ENCODE data around the gene CDKL1. TPM values are rescaled to one million over a fixed set of nuclear protein-coding genes. Genes with fewer than 3 reads are reported as not detected.

CDKL1 gene
- total and polyA plus RNA-seq, 2 donors (not counting 1 experiment from before 2014, with no cell fraction given): 18.5 to 22.8 TPM

DNA sequence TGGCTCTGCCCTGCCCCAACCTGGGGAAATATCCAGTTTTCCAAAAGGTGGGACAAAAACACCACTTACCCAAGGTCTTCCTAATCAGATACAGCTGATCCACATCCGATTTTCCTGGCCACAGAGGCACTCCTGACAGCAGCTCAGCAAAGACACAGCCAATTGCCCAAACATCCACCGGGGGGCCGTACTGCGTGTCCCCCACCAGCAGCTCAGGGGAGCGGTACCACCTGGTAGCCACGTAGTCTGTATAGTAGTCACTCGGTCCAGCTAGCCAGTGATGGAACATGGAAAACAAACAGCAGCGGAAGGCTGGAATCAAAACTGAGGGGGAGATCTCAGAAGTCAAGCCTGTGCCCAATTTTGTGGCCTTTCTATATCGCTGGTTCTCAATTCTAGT lies 55.7 kb downstream of the CDKL1 start:
- no peak for TF ChIP-seq EZH2 (IDR thresholded peaks at IDR 0.05; ENCODE audit: low read length, missing control alignments)
- TF ChIP-seq, protein P1, sequence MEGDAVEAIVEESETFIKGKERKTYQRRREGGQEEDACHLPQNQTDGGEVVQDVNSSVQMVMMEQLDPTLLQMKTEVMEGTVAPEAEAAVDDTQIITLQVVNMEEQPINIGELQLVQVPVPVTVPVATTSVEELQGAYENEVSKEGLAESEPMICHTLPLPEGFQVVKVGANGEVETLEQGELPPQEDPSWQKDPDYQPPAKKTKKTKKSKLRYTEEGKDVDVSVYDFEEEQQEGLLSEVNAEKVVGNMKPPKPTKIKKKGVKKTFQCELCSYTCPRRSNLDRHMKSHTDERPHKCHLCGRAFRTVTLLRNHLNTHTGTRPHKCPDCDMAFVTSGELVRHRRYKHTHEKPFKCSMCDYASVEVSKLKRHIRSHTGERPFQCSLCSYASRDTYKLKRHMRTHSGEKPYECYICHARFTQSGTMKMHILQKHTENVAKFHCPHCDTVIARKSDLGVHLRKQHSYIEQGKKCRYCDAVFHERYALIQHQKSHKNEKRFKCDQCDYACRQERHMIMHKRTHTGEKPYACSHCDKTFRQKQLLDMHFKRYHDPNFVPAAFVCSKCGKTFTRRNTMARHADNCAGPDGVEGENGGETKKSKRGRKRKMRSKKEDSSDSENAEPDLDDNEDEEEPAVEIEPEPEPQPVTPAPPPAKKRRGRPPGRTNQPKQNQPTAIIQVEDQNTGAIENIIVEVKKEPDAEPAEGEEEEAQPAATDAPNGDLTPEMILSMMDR (conservative IDR thresholded peaks at IDR 0.05 in 1 of 2, IDR thresholded peaks at IDR 0.05 in 1 of 2; ENCODE audit: low read depth in 1 of 2, low read length in 2 of 2): peak in 1 of 2 donors; percentile 5
- Histone ChIP-seq H3K9me3 (ENCODE audit: control insufficient read depth, insufficient read depth, low read depth, low read length) (no peaks in the 10 kb centered on the region), H3K4me1 (ENCODE audit: control insufficient read depth, extremely low read depth, insufficient read depth, low read length) (peaks cover 19% of the 10 kb centered on the region), H3K4me2 (ENCODE audit: extremely low read depth, insufficient read depth, low read length) (no peak overlapping the region), H3K79me2 (ENCODE audit: control insufficient read depth, insufficient read depth, low read length) (no peaks in the 10 kb centered on the region), H4K20me1 (ENCODE audit: control insufficient read depth, extremely low read depth, insufficient read depth, low read length) (no peaks in the 10 kb centered on the region), H3K27ac (ENCODE audit: insufficient read depth, low read length) (no peak overlapping the region), H3K27me3 (ENCODE audit: control insufficient read depth, insufficient read depth, low read length) (no peaks in the 10 kb centered on the region), H2AFZ (ENCODE audit: low read length) (no peak overlapping the region), H3K4me3 (replicated peaks in 1 of 4; ENCODE audit: control extremely low read depth in 1 of 4, insufficient read depth in 1 of 4, low read depth in 3 of 4, low read length in 4 of 4) (no peak overlapping the region), H3K9ac (ENCODE audit: insufficient read depth, low read length) (no peak overlapping the region), H3K36me3 (ENCODE audit: control insufficient read depth, insufficient read depth, low read length) (no peaks in the 10 kb centered on the region)
- DNase-seq (ENCODE audit: low read depth in 2 of 2): no peak

- H3K4me2 ChIP-seq (ENCODE audit: extremely low read depth, insufficient read depth, low read length): no peak overlapping the region
- no peak for DNase-seq (ENCODE audit: low read depth in 2 of 2)
- TF ChIP-seq EZH2 (IDR thresholded peaks at IDR 0.05; ENCODE audit: low read length, missing control alignments): no peak
- TF ChIP-seq, protein P1 (conservative IDR thresholded peaks at IDR 0.05 in 1 of 2, IDR thresholded peaks at IDR 0.05 in 1 of 2; ENCODE audit: low read depth in 1 of 2, low read length in 2 of 2): no peak
Observed at GRCh38 chr14:50340045-50340444, 56.6 kb downstream of the CDKL1 start.

DNA sequence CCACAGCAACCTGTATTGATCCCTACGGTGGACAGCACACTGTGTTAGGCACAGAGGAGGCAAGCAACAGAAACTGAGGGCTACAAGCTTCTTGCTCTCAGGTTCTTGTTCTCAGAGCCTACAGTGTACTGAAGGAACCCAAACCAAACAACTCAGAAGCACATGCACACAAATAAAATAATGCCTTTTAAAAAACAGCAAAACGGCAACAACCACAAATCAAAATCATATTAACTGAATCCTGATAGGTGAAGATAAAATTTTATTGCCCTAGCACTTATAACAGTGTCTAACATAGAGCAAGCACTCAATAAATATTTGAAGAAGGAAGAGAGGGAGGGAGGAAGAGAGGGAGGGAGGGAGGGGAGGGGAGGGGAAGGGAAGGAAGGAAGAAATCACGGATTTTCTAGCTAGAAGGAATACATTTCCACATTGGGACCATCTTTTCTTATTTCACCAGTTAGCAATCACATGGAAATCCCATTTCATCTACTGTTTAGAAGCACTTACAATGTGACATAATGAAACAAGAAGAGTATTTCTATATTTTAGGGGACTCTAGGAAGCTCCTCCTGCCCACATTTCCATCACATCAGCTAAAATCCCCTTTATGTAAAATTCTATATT lies 57.4 kb downstream of the CDKL1 start:
- no peak overlapping the region for H3K4me3 ChIP-seq (replicated peaks in 1 of 4; ENCODE audit: control extremely low read depth in 1 of 4, insufficient read depth in 1 of 4, low read depth in 3 of 4, low read length in 4 of 4)
- no peak overlapping the region for H3K27ac ChIP-seq (ENCODE audit: insufficient read depth, low read length)
- TF ChIP-seq EZH2 (IDR thresholded peaks at IDR 0.05; ENCODE audit: low read length, missing control alignments): no peak
- TF ChIP-seq, protein P1 (conservative IDR thresholded peaks at IDR 0.05 in 1 of 2, IDR thresholded peaks at IDR 0.05 in 1 of 2; ENCODE audit: low read depth in 1 of 2, low read length in 2 of 2): no peak
- H3K9ac ChIP-seq (ENCODE audit: insufficient read depth, low read length): no peak overlapping the region
- no peaks in the 10 kb centered on the region for H3K79me2 ChIP-seq (ENCODE audit: control insufficient read depth, insufficient read depth, low read length)
- no peak overlapping the region for H3K4me2 ChIP-seq (ENCODE audit: extremely low read depth, insufficient read depth, low read length)
- H3K27me3 ChIP-seq (ENCODE audit: control insufficient read depth, insufficient read depth, low read length): no peaks in the 10 kb centered on the region
- H4K20me1 ChIP-seq (ENCODE audit: control insufficient read depth, extremely low read depth, insufficient read depth, low read length): no peaks in the 10 kb centered on the region
- no peak overlapping the region for H2AFZ ChIP-seq (ENCODE audit: low read length)
- no peak for DNase-seq (ENCODE audit: low read depth in 2 of 2)
- no peaks in the 10 kb centered on the region for H3K9me3 ChIP-seq (ENCODE audit: control insufficient read depth, insufficient read depth, low read depth, low read length)
- H3K36me3 ChIP-seq (ENCODE audit: control insufficient read depth, insufficient read depth, low read length): no peaks in the 10 kb centered on the region
- H3K4me1 ChIP-seq (ENCODE audit: control insufficient read depth, extremely low read depth, insufficient read depth, low read length): peaks cover 25% of the 10 kb centered on the region

More at GRCh38 chr14:50340045-50340444, 56.6 kb downstream of the CDKL1 start:
- H3K9me3 ChIP-seq (ENCODE audit: control insufficient read depth, insufficient read depth, low read depth, low read length): no peaks in the 10 kb centered on the region
- no peak overlapping the region for H3K4me3 ChIP-seq (replicated peaks in 1 of 4; ENCODE audit: control extremely low read depth in 1 of 4, insufficient read depth in 1 of 4, low read depth in 3 of 4, low read length in 4 of 4)
- H4K20me1 ChIP-seq (ENCODE audit: control insufficient read depth, extremely low read depth, insufficient read depth, low read length): no peaks in the 10 kb centered on the region
- no peaks in the 10 kb centered on the region for H3K79me2 ChIP-seq (ENCODE audit: control insufficient read depth, insufficient read depth, low read length)
- peaks cover 25% of the 10 kb centered on the region for H3K4me1 ChIP-seq (ENCODE audit: control insufficient read depth, extremely low read depth, insufficient read depth, low read length)
- no peak overlapping the region for H3K27ac ChIP-seq (ENCODE audit: insufficient read depth, low read length)
- H2AFZ ChIP-seq (ENCODE audit: low read length): no peak overlapping the region
- H3K27me3 ChIP-seq (ENCODE audit: control insufficient read depth, insufficient read depth, low read length): no peaks in the 10 kb centered on the region
- H3K9ac ChIP-seq (ENCODE audit: insufficient read depth, low read length): no peak overlapping the region
- H3K36me3 ChIP-seq (ENCODE audit: control insufficient read depth, insufficient read depth, low read length): no peaks in the 10 kb centered on the region
